K562 (cell line): ENCODE measurements around the gene HOXA4. TPM values are rescaled to one million over a fixed set of nuclear protein-coding genes. Genes with fewer than 3 reads are reported as not detected.

Experiments used
- CAMTA2 ChIP-seq: fragments of 250-450 bp; sonication (Bioruptor Pico); conservative IDR thresholded peaks from 2 replicates; pipeline ENCODE4 v1.5.1; 2022
- NCOA1 ChIP-seq: fragments of 450-650 bp; IDR thresholded peaks from 2 replicates; pipeline ENCODE4 v1.6.1; 2016; ENCODE audit warnings: low read depth
- polyA plus RNA-seq, 8 experiments: library from polyadenylated mRNA; depleted of rRNA in 4 of 8; stranded (reverse) in 5 of 8; unstranded in 3 of 8; fragments of >200 nt; fragmentation: Nextera tagmentation in 2 of 8; fragmentation: Illumina TruSeq in 1 of 8; extraction: Ambion mirVana in 2 of 8; extraction: Trizol in 1 of 8; gene quantifications; 2 replicates each; pipeline versions ENCODE4 v1.2.1 to v1.2.3, GENCODE V29; 2011 to 2014; ENCODE audit warnings: inconsistent platforms in 1 of 8, missing spikeins in 1 of 8
- total RNA-seq, 7 experiments: library from RNA; depleted of rRNA in 6 of 7; stranded (reverse); fragments of >200 nt in 6 of 7; fragmentation: Illumina TruSeq in 2 of 7; extraction: Trizol in 2 of 7; gene quantifications; 2 replicates each; pipeline versions ENCODE4 v1.2.1 to v1.2.3, GENCODE V29; 2011 to 2021; ENCODE audit warnings: low replicate concordance in 1 of 7
- TF ChIP-seq, protein P1 (sequence below): fragments of 450-650 bp; IDR thresholded peaks from 2 replicates; pipeline ENCODE4 v1.6.1; 2016; ENCODE audit warnings: low read depth

The HOXA4 gene
- total and polyA plus RNA-seq, 9 of the 15 experiments (the other 6 are each of a cell fraction or from before 2014, with no cell fraction given), result not detected

GRCh38 chr7:27095050-27095896, 35.3 kb downstream of the HOXA4 start (continued):
- TF ChIP-seq, protein P1, sequence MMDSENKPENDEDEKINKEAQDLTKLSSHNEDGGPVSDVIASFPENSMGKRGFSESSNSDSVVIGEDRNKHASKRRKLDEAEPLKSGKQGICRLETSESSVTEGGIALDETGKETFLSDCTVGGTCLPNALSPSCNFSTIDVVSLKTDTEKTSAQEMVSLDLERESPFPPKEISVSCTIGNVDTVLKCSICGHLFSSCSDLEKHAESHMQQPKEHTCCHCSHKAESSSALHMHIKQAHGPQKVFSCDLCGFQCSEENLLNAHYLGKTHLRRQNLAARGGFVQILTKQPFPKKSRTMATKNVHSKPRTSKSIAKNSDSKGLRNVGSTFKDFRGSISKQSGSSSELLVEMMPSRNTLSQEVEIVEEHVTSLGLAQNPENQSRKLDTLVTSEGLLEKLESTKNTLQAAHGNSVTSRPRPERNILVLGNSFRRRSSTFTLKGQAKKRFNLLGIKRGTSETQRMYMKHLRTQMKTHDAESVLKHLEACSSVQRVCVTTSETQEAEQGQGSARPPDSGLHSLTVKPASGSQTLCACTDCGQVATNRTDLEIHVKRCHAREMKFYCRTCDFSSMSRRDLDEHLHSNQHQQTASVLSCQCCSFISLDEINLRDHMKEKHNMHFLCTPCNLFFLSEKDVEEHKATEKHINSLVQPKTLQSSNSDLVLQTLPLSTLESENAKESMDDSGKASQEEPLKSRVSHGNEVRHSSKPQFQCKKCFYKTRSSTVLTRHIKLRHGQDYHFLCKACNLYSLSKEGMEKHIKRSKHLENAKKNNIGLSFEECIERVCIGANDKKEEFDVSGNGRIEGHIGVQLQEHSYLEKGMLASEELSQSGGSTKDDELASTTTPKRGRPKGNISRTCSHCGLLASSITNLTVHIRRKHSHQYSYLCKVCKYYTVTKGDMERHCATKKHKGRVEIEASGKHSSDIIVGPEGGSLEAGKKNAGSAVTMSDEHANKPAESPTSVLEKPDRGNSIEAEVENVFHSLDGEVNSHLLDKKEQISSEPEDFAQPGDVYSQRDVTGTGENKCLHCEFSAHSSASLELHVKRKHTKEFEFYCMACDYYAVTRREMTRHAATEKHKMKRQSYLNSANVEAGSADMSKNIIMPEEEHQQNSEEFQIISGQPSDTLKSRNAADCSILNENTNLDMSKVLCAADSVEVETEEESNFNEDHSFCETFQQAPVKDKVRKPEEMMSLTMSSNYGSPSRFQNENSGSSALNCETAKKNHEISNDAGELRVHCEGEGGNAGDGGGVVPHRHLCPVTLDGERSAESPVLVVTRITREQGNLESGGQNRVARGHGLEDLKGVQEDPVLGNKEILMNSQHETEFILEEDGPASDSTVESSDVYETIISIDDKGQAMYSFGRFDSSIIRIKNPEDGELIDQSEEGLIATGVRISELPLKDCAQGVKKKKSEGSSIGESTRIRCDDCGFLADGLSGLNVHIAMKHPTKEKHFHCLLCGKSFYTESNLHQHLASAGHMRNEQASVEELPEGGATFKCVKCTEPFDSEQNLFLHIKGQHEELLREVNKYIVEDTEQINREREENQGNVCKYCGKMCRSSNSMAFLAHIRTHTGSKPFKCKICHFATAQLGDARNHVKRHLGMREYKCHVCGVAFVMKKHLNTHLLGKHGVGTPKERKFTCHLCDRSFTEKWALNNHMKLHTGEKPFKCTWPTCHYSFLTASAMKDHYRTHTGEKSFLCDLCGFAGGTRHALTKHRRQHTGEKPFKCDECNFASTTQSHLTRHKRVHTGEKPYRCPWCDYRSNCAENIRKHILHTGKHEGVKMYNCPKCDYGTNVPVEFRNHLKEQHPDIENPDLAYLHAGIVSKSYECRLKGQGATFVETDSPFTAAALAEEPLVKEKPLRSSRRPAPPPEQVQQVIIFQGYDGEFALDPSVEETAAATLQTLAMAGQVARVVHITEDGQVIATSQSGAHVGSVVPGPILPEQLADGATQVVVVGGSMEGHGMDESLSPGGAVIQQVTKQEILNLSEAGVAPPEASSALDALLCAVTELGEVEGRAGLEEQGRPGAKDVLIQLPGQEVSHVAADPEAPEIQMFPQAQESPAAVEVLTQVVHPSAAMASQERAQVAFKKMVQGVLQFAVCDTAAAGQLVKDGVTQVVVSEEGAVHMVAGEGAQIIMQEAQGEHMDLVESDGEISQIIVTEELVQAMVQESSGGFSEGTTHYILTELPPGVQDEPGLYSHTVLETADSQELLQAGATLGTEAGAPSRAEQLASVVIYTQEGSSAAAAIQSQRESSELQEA, result no peak
- TF ChIP-seq CAMTA2, result no peak
- TF ChIP-seq NCOA1, result no peak
